Loucy (cell line): Measurements from ENCODE around the gene IL12RB1.

ENCODE experiments used
- H2AFZ ChIP-seq: fragments of 200-600 bp; sonication (generic); 2 replicates; pipeline ENCODE4 v1.6.0; 2016; ENCODE audit warnings: antibody characterized with exemption, mild to moderate bottlenecking, low read length, moderate library complexity
- H3F3A ChIP-seq: fragments of 200-600 bp; 2 replicates; pipeline ENCODE4 v1.6.0; 2016; ENCODE audit warnings: antibody characterized with exemption, low read depth, mild to moderate bottlenecking
- H3K27me3 ChIP-seq: fragments of 200-600 bp; sonication (generic); 2 replicates; pipeline ENCODE4 v1.6.1; 2014; ENCODE audit warnings: low read length, mild to moderate bottlenecking; ENCODE audit not compliant: insufficient read depth, poor library complexity, severe bottlenecking
- H3K36me3 ChIP-seq: fragments of 200-600 bp; sonication (generic); 2 replicates; pipeline ENCODE4 v1.6.1; 2016; ENCODE audit warnings: low read length; ENCODE audit not compliant: insufficient read depth
- H3K4me1 ChIP-seq: fragments of 200-600 bp; sonication (generic); 2 replicates; pipeline ENCODE4 v1.5.1; 2014; ENCODE audit warnings: low read length, mild to moderate bottlenecking; ENCODE audit not compliant: insufficient read depth, poor library complexity, severe bottlenecking
- H3K4me2 ChIP-seq: fragments of 200-600 bp; sonication (generic); 2 replicates; pipeline ENCODE4 v1.6.0; 2014; ENCODE audit warnings: antibody characterized with exemption, low read length, low read depth, mild to moderate bottlenecking; ENCODE audit not compliant: poor library complexity, severe bottlenecking
- H3K4me3 ChIP-seq: fragments of 200-600 bp; sonication (generic); 2 replicates; pipeline ENCODE4 v1.5.1; 2014; ENCODE audit warnings: low read length, mild to moderate bottlenecking, mixed read lengths; ENCODE audit not compliant: poor library complexity, severe bottlenecking
- H3K79me2 ChIP-seq: fragments of 200-600 bp; sonication (generic); 2 replicates; pipeline ENCODE4 v1.6.1; 2014; ENCODE audit warnings: low read length; ENCODE audit not compliant: insufficient read depth
- H3K9ac ChIP-seq: fragments of 200-600 bp; sonication (generic); 2 replicates; pipeline ENCODE4 v1.6.0; 2014; ENCODE audit warnings: mild to moderate bottlenecking, low read depth, low read length, moderate library complexity; ENCODE audit not compliant: poor library complexity, severe bottlenecking
- H3K9me2 ChIP-seq: fragments of 200-600 bp; sonication (generic); replicated peaks from 2 replicates; pipeline ENCODE4 v1.6.1; 2016; ENCODE audit warnings: low read depth, low read length, mixed read lengths
- H3K9me3 ChIP-seq: fragments of 200-600 bp; sonication (generic); 2 replicates; pipeline ENCODE4 v1.6.1; 2014; ENCODE audit warnings: mild to moderate bottlenecking, antibody characterized with exemption, low read length, low read depth; ENCODE audit not compliant: insufficient read depth
- H4K20me1 ChIP-seq: fragments of 200-600 bp; sonication (generic); 2 replicates; pipeline ENCODE4 v1.6.0; 2014; ENCODE audit warnings: antibody characterized with exemption, low read length, mild to moderate bottlenecking; ENCODE audit not compliant: insufficient read depth, poor library complexity, severe bottlenecking
- EZH2phosphoT487 ChIP-seq: fragments of 200-600 bp; IDR thresholded peaks from 2 replicates; pipeline ENCODE4 v1.6.1; 2018; ENCODE audit warnings: antibody characterized with exemption, mild to moderate bottlenecking, moderate library complexity, borderline replicate concordance
- TF ChIP-seq, protein P1 (sequence below): fragments of 200-600 bp; sonication (generic); conservative IDR thresholded peaks from 2 replicates; pipeline ENCODE4 v1.5.1; 2014; ENCODE audit warnings: mild to moderate bottlenecking, antibody characterized with exemption, low read length

Gene IL12RB1

DNA sequence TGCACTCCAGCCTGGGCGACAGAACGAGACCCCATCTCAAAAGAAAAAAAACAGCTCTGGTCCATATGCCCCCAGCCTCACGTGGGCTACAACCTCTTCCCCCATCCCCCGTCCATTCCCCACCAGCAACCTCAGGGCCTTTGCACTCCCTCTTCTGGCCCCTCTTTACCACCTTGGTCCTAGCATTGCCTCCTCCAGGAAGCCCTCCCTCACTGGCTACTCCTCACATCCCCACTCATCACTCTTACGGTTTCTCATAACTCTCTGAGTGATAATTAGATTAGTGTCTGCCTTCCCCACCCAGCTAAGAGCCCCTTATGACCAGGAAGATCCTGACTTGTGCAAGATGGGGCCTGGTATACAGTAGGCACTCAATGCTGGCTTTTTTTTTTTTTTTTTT, 30.8 kb downstream of the IL12RB1 start:
- no peaks in the 10 kb centered on the region for H3K79me2 ChIP-seq
- H3K4me2 ChIP-seq, result no peak overlapping the region
- H4K20me1 ChIP-seq, result no peaks in the 10 kb centered on the region
- no peak overlapping the region for H3K4me3 ChIP-seq
- peaks cover 9% of the 10 kb centered on the region for H3K4me1 ChIP-seq
- H3K27me3 ChIP-seq, result no peaks in the 10 kb centered on the region
- TF ChIP-seq, protein P1, sequence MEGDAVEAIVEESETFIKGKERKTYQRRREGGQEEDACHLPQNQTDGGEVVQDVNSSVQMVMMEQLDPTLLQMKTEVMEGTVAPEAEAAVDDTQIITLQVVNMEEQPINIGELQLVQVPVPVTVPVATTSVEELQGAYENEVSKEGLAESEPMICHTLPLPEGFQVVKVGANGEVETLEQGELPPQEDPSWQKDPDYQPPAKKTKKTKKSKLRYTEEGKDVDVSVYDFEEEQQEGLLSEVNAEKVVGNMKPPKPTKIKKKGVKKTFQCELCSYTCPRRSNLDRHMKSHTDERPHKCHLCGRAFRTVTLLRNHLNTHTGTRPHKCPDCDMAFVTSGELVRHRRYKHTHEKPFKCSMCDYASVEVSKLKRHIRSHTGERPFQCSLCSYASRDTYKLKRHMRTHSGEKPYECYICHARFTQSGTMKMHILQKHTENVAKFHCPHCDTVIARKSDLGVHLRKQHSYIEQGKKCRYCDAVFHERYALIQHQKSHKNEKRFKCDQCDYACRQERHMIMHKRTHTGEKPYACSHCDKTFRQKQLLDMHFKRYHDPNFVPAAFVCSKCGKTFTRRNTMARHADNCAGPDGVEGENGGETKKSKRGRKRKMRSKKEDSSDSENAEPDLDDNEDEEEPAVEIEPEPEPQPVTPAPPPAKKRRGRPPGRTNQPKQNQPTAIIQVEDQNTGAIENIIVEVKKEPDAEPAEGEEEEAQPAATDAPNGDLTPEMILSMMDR, result no peak
- no peak for TF ChIP-seq EZH2phosphoT487
- H2AFZ ChIP-seq, result no peak overlapping the region
- no peak overlapping the region for H3K9ac ChIP-seq
- no peaks in the 10 kb centered on the region for H3K36me3 ChIP-seq
- H3F3A ChIP-seq, result no peaks in the 10 kb centered on the region
- no peaks in the 10 kb centered on the region for H3K9me3 ChIP-seq
- H3K9me2 ChIP-seq, result no peaks in the 10 kb centered on the region

DNA sequence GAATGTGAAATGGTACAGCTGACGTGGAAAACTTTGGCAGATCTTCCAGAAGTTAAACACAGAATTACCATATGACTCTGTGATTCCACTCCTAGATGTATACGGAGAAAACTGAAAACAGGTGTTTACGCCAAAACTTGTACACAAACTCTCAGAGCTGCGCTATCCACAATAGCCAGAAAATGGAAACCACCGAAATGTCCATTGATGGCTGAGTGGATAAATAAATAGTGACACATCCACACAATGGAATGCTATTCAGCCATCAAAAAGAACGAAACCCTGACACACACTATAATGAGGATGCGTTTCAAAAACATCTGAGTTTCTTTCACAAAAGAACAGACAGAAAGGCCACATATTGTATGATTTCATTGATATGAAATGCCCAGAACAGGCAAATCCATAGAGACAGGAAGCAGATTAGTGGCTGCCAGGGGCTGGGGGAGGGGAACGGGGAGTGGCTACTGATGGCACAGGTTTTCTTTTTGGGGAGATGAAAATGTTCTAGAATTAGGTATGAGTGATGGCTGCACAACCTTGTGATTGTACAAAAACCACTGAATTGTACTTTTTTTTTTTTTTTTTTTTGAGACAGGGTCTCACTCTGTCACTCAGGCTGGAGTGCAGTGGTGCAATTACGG, 33.0 kb downstream of the IL12RB1 start:
- Histone ChIP-seq H3K4me1 (peaks cover 9% of the 10 kb centered on the region), H3K79me2 (no peaks in the 10 kb centered on the region), H2AFZ (no peak overlapping the region), H3K4me3 (no peak overlapping the region), H3K27me3 (no peaks in the 10 kb centered on the region), H4K20me1 (no peaks in the 10 kb centered on the region), H3K9me2 (no peaks in the 10 kb centered on the region), H3K9me3 (no peaks in the 10 kb centered on the region), H3K9ac (no peak overlapping the region), H3K4me2 (no peak overlapping the region), H3K36me3 (no peaks in the 10 kb centered on the region), H3F3A (no peaks in the 10 kb centered on the region)
- TF ChIP-seq EZH2phosphoT487, result no peak
- TF ChIP-seq, protein P1, result no peak

DNA sequence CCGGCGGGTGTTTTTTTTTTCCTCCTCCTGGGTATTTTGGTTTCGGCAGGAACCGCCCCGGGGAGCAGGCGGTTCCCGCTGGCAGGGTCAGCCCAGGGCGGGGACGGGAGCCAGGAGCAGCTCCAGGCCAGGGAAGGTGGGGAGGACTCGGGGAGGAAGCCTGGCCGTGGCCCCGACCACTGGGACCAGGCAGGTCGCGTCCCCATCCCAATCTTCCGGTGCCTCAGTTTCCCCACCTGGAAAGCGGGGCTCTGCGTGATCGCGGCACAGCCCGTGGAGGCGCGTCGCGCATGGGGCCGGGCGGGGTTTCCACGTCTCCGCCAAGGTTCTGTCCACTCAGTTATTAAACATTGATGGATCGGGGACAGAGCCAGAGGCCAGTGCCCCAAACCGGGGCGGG, 34.8 kb downstream of the IL12RB1 start:
- Histone ChIP-seq H3F3A (no peaks in the 10 kb centered on the region), H2AFZ (no peak overlapping the region), H3K9ac (no peak overlapping the region), H3K79me2 (no peaks in the 10 kb centered on the region), H3K27me3 (no peaks in the 10 kb centered on the region), H3K9me3 (no peaks in the 10 kb centered on the region), H3K4me2 (no peak overlapping the region), H3K4me1 (peaks cover 4% of the 10 kb centered on the region), H3K9me2 (no peaks in the 10 kb centered on the region), H3K36me3 (no peaks in the 10 kb centered on the region), H3K4me3 (no peak overlapping the region), H4K20me1 (no peaks in the 10 kb centered on the region)
- no peak for TF ChIP-seq EZH2phosphoT487
- TF ChIP-seq, protein P1, result no peak
